Measurements from ENCODE around the gene NACAD.
"Not testable (repeated sequence)": the region's sequence is repeated elsewhere in the genome, so short reads cannot be mapped to it uniquely, and the experiment has no call there.

NACAD gene

DNA sequence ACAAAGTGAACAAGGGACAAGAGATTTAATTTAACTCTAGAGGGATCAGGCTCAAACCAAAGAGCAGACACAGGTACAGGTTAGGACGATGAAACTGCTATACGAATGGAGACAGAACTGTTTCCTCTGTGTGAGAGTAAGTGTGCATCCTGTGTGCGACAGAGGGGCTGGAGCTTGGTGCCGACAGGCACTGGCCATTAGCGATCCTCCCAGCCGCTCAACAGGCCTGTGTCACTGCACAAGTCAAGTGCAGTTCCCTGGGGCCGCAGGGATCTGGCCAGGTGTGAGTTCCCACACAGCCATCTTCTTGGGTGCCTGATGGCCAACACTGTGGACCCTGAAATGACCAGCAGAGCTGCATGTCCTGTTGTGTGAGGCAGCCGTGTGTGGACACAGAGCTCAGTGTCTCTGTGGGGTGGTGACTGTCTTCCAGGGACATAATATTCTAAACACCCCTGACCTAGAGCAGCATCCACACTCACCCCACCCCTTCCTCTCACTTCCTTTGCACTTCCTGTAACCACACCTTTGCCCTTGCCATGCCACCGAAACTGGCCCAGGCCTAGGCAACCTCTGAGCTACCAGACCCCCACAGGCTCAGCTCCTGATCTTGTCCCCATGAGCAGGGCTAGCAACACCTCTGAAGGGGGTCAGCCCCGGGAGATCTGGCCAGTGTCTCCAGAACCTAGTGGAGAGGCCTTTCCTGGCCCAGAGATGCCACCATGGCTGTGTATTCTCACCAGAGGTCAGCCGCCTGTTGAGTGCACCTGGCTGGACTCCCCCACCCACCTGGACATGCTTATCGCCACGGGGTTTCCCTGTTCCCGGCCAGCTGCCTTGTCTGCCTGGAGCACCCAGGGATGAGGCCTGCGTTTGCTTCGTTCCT is 34.4 kb upstream of the NACAD start:
- TF ChIP-seq, protein P1, sequence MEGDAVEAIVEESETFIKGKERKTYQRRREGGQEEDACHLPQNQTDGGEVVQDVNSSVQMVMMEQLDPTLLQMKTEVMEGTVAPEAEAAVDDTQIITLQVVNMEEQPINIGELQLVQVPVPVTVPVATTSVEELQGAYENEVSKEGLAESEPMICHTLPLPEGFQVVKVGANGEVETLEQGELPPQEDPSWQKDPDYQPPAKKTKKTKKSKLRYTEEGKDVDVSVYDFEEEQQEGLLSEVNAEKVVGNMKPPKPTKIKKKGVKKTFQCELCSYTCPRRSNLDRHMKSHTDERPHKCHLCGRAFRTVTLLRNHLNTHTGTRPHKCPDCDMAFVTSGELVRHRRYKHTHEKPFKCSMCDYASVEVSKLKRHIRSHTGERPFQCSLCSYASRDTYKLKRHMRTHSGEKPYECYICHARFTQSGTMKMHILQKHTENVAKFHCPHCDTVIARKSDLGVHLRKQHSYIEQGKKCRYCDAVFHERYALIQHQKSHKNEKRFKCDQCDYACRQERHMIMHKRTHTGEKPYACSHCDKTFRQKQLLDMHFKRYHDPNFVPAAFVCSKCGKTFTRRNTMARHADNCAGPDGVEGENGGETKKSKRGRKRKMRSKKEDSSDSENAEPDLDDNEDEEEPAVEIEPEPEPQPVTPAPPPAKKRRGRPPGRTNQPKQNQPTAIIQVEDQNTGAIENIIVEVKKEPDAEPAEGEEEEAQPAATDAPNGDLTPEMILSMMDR (conservative IDR thresholded peaks at IDR 0.05) = no peak
- no peak overlapping the region for H3K27ac ChIP-seq

DNA sequence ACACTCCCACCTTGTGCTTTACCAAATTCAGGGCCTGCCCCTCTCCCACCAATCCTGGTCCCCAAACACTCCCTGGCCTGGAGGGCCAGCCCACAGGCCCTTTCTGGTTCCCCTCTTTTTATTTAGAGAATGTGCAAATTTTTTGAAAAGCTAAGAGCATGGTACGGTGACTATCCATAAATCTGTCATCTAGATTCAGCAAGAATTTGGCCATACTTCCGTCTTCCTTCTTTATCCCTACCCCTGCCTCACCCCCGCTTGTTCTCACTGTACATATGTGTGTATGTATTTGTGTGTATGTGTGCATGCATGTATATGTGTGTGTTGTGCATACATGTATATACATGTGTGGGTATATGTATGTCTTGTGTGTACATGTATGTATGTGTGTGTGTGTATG is 30.8 kb upstream of the NACAD start:
- no peak overlapping the region for H3K27ac ChIP-seq
- TF ChIP-seq, protein P1 (conservative IDR thresholded peaks at IDR 0.05) = no peak

DNA sequence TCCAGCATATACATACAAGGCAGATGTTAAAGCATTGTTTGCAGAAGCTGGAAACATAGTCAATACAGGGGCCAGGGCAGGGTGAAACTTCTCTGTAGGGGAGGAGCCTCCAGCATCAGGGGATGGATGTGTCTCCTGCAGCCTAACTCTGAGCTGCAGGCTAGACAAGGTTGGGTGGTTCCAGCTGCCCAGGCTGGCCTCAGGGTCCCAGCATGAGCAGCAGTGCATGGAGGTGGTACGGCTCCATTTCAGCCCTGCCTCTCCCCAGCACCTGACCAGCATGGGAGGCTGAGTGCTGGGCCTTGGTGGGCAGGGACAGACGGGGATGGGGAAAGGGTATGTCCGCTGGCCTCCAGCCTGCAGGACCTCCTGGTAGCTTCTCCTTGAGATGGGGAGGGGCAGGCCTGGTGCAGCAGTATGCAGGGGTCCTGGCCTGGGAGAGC is 30.1 kb upstream of the NACAD start:
- H3K27ac ChIP-seq = no peak overlapping the region
- TF ChIP-seq, protein P1 (conservative IDR thresholded peaks at IDR 0.05) = no peak

DNA sequence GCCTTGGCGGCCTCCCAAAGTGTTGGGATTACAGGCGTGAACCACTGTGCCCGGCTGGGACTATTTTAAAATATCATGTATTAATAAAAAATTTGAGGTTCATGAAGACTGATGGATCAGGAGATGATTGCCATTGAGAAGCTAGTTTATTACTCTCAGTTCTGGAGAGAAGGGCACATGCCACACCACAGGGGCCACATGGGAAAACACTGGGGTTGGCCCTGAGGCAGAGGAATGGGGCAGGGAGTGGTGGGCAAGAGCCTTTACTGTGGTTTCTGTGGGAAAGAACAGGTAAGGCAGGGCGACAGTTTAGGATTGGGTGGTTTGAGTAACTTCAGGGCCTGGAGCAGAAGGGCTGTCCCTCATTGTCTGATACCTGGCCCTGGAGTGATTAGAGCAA is 29.5 kb upstream of the NACAD start:
- TF ChIP-seq, protein P1 (conservative IDR thresholded peaks at IDR 0.05) = no peak
- H3K27ac ChIP-seq = no peak overlapping the region

DNA sequence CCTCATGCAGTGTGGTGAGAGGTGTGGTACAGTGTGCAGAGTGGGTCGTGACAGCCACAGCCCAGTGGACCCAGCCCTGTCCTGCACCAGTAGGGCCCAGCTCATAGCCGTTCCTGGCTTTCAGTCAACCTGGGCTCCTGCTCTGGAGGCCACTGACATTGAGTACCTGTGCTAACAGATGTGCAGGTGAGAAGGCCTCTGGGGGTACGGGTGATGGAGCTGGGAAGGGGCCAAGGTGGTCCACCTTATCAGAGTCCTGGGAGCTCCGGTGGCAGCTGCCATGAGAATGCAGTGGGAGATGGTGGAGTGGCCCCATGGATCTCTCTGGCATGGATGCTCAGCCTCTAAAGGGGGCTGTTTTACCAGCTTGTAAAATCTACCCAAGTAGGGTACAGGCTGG is 28.8 kb upstream of the NACAD start:
- no peak overlapping the region for H3K27ac ChIP-seq
- TF ChIP-seq, protein P1 (conservative IDR thresholded peaks at IDR 0.05) = no peak

DNA sequence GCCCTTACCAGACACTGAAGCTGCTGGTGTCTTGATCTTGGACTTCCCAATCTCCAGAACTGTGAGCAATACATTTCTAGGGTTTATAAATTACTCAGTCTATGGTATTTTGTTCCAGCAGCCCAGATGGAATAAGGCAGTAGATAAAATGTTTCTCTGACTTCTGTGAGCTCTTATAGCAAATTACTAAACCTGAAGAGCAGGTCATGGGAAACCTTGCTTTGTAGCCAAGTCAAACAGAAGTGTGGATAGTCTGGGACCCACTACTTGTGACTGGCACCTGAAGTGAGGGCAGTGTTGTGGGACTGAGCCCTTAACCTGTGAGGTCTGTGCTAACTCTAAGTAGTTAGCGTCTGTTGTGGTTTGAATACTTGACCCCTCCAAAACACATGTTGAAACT is 27.3 kb upstream of the NACAD start:
- peak overlapping the region; percentile 32 for H3K27ac ChIP-seq
- TF ChIP-seq, protein P1 (conservative IDR thresholded peaks at IDR 0.05) = no peak

DNA sequence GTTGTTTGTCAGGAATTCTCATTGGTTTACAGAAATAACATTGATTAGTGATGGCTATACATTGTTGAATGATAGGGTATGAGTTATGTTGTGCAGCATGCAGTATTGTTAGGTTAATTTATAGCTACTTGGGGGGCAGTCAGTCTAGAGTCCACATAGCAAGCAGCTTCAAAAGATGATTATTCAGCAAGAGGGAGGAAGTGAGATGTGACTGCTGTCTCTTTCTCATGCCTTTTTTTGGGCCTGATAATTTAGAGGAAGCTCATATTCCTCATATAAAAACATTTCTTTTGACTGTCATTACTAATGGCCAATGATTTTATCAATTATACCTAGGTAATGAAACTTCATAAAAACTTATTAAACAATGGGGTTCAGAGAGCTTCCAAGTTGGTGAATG is 26.2 kb upstream of the NACAD start:
- no peak overlapping the region for H3K27ac ChIP-seq
- TF ChIP-seq, protein P1 (conservative IDR thresholded peaks at IDR 0.05) = no peak

DNA sequence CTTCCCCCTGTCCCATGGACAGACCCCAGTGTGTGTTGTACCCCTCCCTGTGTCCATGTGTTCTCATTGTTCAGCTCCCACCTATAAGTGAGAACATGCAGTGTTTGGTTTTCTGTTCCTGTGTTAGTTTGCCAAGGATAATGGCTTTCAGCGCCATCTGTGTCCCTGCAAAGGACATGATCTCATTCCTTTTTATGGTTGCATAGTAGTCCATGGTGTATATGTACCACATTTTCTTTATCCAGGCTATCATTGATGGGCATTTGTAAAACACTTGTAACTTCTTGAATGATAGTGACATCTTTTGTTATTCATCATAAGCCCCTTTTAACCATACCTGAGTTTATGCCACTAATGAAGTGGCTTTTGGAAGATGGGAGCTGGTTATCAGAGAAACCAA is 25.5 kb upstream of the NACAD start:
- H3K27ac ChIP-seq = not testable (repeated sequence)

Measured in VCaP (cell line).